ENCODE data around the gene BTRC. TPM values are rescaled to one million over a fixed set of nuclear protein-coding genes. Genes with fewer than 3 reads are reported as not detected.
A peak's percentile ranks its signal among the peaks of the same experiment; 100 is the strongest.

Gene BTRC
- total RNA-seq, 1 experiment from 2014 or later: 45.4 TPM

GRCh38 chr10:101452593-101452992, 98.6 kb downstream of the BTRC start:
- no peaks in the 10 kb centered on the region for H3K9me3 ChIP-seq (replicated peaks)
- H3K27ac ChIP-seq: no peak overlapping the region
- DNase-seq: no peak

GRCh38 chr10:101453318-101453717, 99.4 kb downstream of the BTRC start:
- H3K9me3 ChIP-seq (replicated peaks): no peaks in the 10 kb centered on the region
- H3K4me3 ChIP-seq: no peak overlapping the region
- no peak for DNase-seq
- no peak overlapping the region for H3K27ac ChIP-seq
- no peaks in the 10 kb centered on the region for H3K27me3 ChIP-seq
- peaks cover 35% of the 10 kb centered on the region for H3K4me1 ChIP-seq
- no peaks in the 10 kb centered on the region for H3K36me3 ChIP-seq

More at GRCh38 chr10:101452593-101452992, 98.6 kb downstream of the BTRC start:
- H3K27me3 ChIP-seq: no peaks in the 10 kb centered on the region
- H3K36me3 ChIP-seq: no peaks in the 10 kb centered on the region
- no peak overlapping the region for H3K4me3 ChIP-seq
- peaks cover 41% of the 10 kb centered on the region for H3K4me1 ChIP-seq

- H3K4me1 ChIP-seq: peaks cover 28% of the 10 kb centered on the region
- H3K27me3 ChIP-seq: no peaks in the 10 kb centered on the region
- no peaks in the 10 kb centered on the region for H3K36me3 ChIP-seq
- no peak overlapping the region for H3K4me3 ChIP-seq
- H3K27ac ChIP-seq: peak overlapping the region; percentile 5
- DNase-seq: peak; percentile 34 to 69
- H3K9me3 ChIP-seq (replicated peaks): no peaks in the 10 kb centered on the region
These were observed 100.1 kb downstream of the BTRC start for GRCh38 chr10:101453791-101454718.

GRCh38 chr10:101458869-101459268, 104.9 kb downstream of the BTRC start:
- no peak for DNase-seq
- H3K4me3 ChIP-seq: no peak overlapping the region
- peaks cover 9% of the 10 kb centered on the region for H3K4me1 ChIP-seq
- H3K9me3 ChIP-seq (replicated peaks): no peaks in the 10 kb centered on the region
- no peaks in the 10 kb centered on the region for H3K27me3 ChIP-seq
- peaks cover 3% of the 10 kb centered on the region; the same call in 1 of the 2 replicates for H3K36me3 ChIP-seq
- no peak overlapping the region for H3K27ac ChIP-seq

GRCh38 chr10:101464082-101464481, 110.1 kb downstream of the BTRC start:
- Histone ChIP-seq H3K27ac (no peak overlapping the region), H3K4me3 (no peak overlapping the region), H3K27me3 (no peaks in the 10 kb centered on the region), H3K9me3 (replicated peaks) (no peaks in the 10 kb centered on the region), H3K4me1 (peaks cover 2% of the 10 kb centered on the region; the same call in 1 of the 2 replicates), H3K36me3 (peaks cover 3% of the 10 kb centered on the region; the same call in 1 of the 2 replicates)
- DNase-seq: no peak

- Histone ChIP-seq H3K4me1 (peaks cover 2% of the 10 kb centered on the region; the same call in 1 of the 2 replicates), H3K27me3 (no peaks in the 10 kb centered on the region), H3K4me3 (no peak overlapping the region), H3K36me3 (peaks cover 3% of the 10 kb centered on the region; the same call in 1 of the 2 replicates), H3K9me3 (replicated peaks) (no peaks in the 10 kb centered on the region), H3K27ac (no peak overlapping the region)
- no peak for DNase-seq
These were observed 110.6 kb downstream of the BTRC start for GRCh38 chr10:101464599-101464998.

- Histone ChIP-seq H3K4me1 (peaks cover 2% of the 10 kb centered on the region; the same call in 1 of the 2 replicates), H3K4me3 (no peak overlapping the region), H3K27ac (no peak overlapping the region), H3K9me3 (replicated peaks) (no peaks in the 10 kb centered on the region), H3K27me3 (no peaks in the 10 kb centered on the region), H3K36me3 (peaks cover 3% of the 10 kb centered on the region; the same call in 1 of the 2 replicates)
- DNase-seq: no peak
These were observed 112.3 kb downstream of the BTRC start for GRCh38 chr10:101466016-101466912.

- Histone ChIP-seq H3K27ac (no peak overlapping the region), H3K4me3 (no peak overlapping the region), H3K27me3 (no peaks in the 10 kb centered on the region), H3K4me1 (peaks cover 2% of the 10 kb centered on the region; the same call in 1 of the 2 replicates), H3K36me3 (peaks cover 3% of the 10 kb centered on the region; the same call in 1 of the 2 replicates), H3K9me3 (replicated peaks) (no peaks in the 10 kb centered on the region)
- DNase-seq: peak; percentile 62 to 87
These were observed 113.4 kb downstream of the BTRC start for GRCh38 chr10:101467286-101467770.

- H3K27me3 ChIP-seq: no peaks in the 10 kb centered on the region
- no peaks in the 10 kb centered on the region for H3K9me3 ChIP-seq (replicated peaks)
- H3K4me3 ChIP-seq: no peak overlapping the region
- DNase-seq: no peak
- H3K36me3 ChIP-seq: peaks cover 3% of the 10 kb centered on the region; the same call in 1 of the 2 replicates
- H3K4me1 ChIP-seq: peaks cover 2% of the 10 kb centered on the region; the same call in 1 of the 2 replicates
- no peak overlapping the region for H3K27ac ChIP-seq
These were observed 114.2 kb downstream of the BTRC start for GRCh38 chr10:101468159-101468558.

GRCh38 chr10:101476383-101476782, 122.4 kb downstream of the BTRC start:
- Histone ChIP-seq H3K27me3 (no peaks in the 10 kb centered on the region), H3K4me1 (no peaks in the 10 kb centered on the region; the same call in 1 of the 2 replicates), H3K36me3 (peaks cover 9% of the 10 kb centered on the region), H3K9me3 (replicated peaks) (no peaks in the 10 kb centered on the region), H3K27ac (no peak overlapping the region), H3K4me3 (no peak overlapping the region)
- no peak for DNase-seq

GRCh38 chr10:101478956-101479355, 125.0 kb downstream of the BTRC start:
- DNase-seq: no peak
- H3K4me3 ChIP-seq: no peak overlapping the region
- no peaks in the 10 kb centered on the region for H3K27me3 ChIP-seq
- no peaks in the 10 kb centered on the region; the same call in 1 of the 2 replicates for H3K4me1 ChIP-seq
- no peak overlapping the region for H3K27ac ChIP-seq
- H3K9me3 ChIP-seq (replicated peaks): no peaks in the 10 kb centered on the region
- H3K36me3 ChIP-seq: peaks cover 9% of the 10 kb centered on the region

- H3K27ac ChIP-seq: no peak overlapping the region
- no peak for DNase-seq
- H3K27me3 ChIP-seq: no peaks in the 10 kb centered on the region
- H3K4me3 ChIP-seq: no peak overlapping the region
- H3K9me3 ChIP-seq (replicated peaks): no peaks in the 10 kb centered on the region
- H3K4me1 ChIP-seq: no peaks in the 10 kb centered on the region
- peaks cover 9% of the 10 kb centered on the region for H3K36me3 ChIP-seq
These were observed 127.3 kb downstream of the BTRC start for GRCh38 chr10:101481256-101481655.

- no peak for DNase-seq
- H3K4me1 ChIP-seq: no peaks in the 10 kb centered on the region
- H3K9me3 ChIP-seq (replicated peaks): no peaks in the 10 kb centered on the region
- H3K36me3 ChIP-seq: peaks cover 9% of the 10 kb centered on the region
- H3K27me3 ChIP-seq: no peaks in the 10 kb centered on the region
- H3K27ac ChIP-seq: no peak overlapping the region
- no peak overlapping the region for H3K4me3 ChIP-seq
These were observed 128.6 kb downstream of the BTRC start for GRCh38 chr10:101482568-101482967.

GRCh38 chr10:101484175-101484745, 130.3 kb downstream of the BTRC start:
- Histone ChIP-seq H3K36me3 (peaks cover 9% of the 10 kb centered on the region), H3K4me3 (no peak overlapping the region), H3K27me3 (no peaks in the 10 kb centered on the region), H3K4me1 (peaks cover 3% of the 10 kb centered on the region), H3K27ac (no peak overlapping the region), H3K9me3 (replicated peaks) (no peaks in the 10 kb centered on the region)
- DNase-seq: no peak

Data from SJCRH30 (cell line).